Activated T-helper 2 cell treated with anti-CD3 and anti-CD28 coated beads, Interferon-gamma antibody, Interleukin-2, Interleukin-4, amounts not matched to agents 10 μg/mL and 5 μg/mL and 100 μg/mL, durations not matched to agents 14 hours and 24 hours and 36 hours (primary cell): ENCODE results near the gene KRT6A. TPM values are rescaled to one million over a fixed set of nuclear protein-coding genes. Genes with fewer than 3 reads are reported as not detected.
"Not testable (repeated sequence)": the region's sequence is repeated elsewhere in the genome, so short reads cannot be mapped to it uniquely, and the experiment has no call there.

Experiments
- DNase-seq: peaks from one replicate; pipeline ENCODE4 v3.0.0; 2021; ENCODE audit warnings: low spot score
- H3K27ac Mint-ChIP-seq: one replicate; pipeline ENCODE4 v1.8.0; 2021; ENCODE audit warnings: mixed read lengths
- H3K27me3 Mint-ChIP-seq: one replicate; pipeline ENCODE4 v1.8.0; 2021; ENCODE audit warnings: low read depth, mixed read lengths
- H3K36me3 Mint-ChIP-seq: one replicate; pipeline ENCODE4 v1.8.0; 2021; ENCODE audit warnings: low read depth, mixed read lengths
- H3K4me1 Mint-ChIP-seq: one replicate; pipeline ENCODE4 v1.8.0; 2021; ENCODE audit warnings: low read depth, mixed read lengths
- H3K4me3 Mint-ChIP-seq: one replicate; pipeline ENCODE4 v1.8.0; 2021; ENCODE audit warnings: low read depth, mild to moderate bottlenecking, moderate library complexity, mixed read lengths
- H3K9me3 Mint-ChIP-seq: one replicate; pipeline ENCODE4 v1.8.0; 2021; ENCODE audit warnings: mixed read lengths
- intact Hi-C: fragments of 100-400 bp; cut with micrococcal nuclease; formaldehyde crosslinking; loops from one replicate; pipeline ENCODE4 v1.15.1; 2023
- total RNA-seq: library from RNA; stranded (reverse); gene quantifications from 2 replicates; pipeline ENCODE4 v1.2.3, GENCODE V29; 2022

KRT6A gene
- total RNA-seq, 1 donor from 2014 or later: not detected

DNA sequence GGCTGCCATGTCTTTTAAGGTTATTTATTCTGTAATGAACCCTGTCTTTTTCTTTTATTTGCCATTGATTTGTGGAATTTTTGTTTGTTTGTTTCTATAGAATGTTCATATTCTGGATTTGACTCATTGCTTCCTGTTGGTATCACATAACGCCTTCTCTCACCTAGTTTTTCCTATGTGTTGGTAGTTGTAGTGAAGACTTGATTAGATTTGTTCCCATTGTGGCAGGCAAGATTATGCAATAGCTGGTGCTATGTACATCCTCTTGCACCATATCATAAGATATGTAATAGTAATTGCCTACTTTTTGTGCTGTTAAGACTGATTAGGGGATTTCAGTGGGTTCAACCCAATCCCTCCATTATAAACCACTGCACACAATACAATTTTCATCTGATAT is 37.2 kb downstream of the KRT6A start:
- peaks cover 2% of the 10 kb centered on the region for H3K4me1 Mint-ChIP-seq
- H3K27me3 Mint-ChIP-seq: peaks cover 29% of the 10 kb centered on the region
- intact Hi-C loops: no loop called here
- no peaks in the 10 kb centered on the region for H3K9me3 Mint-ChIP-seq
- H3K36me3 Mint-ChIP-seq: no peaks in the 10 kb centered on the region
- no peak overlapping the region for H3K27ac Mint-ChIP-seq
- DNase-seq: no peak
- no peak overlapping the region for H3K4me3 Mint-ChIP-seq

DNA sequence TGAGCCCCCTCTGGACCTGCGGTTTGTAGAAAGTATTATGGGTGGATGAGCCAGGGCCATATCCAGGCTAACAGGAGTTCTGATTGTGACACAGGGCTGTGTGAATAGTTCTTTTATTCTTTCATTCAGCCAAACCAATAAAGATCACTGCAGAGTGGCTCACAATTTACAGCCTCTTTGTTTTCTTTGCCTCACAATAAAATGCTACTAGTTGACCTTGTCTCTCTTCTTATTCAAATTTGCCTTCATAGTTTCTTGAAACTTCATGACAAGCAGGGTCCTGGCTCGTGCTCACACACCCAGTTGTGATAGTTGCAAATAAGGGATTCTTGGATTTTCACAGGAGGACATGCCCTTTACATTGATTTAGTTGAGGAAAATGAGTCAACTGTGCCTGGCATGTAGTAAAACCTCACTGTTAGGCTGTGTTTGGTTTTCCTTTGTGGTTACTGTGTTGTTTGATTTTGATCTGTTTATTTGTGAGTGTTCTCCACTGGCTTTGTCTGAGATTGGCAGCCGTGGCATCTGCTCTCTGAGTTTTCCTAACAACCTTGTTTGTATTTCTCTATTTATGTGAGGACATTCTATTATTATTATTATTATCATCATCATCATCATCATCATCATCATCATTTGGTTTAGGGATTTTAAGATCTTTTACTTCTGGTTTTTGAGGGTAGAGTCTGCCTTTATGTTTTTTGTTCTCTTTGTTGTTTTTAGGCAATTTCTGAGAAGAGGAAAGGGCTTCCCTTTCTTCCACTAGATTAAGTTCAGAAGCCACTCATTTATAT is 38.5 kb downstream of the KRT6A start:
- Mint-ChIP-seq H3K36me3 (no peaks in the 10 kb centered on the region), H3K4me1 (peaks cover 2% of the 10 kb centered on the region), H3K9me3 (no peaks in the 10 kb centered on the region), H3K4me3 (no peak overlapping the region), H3K27me3 (peaks cover 24% of the 10 kb centered on the region), H3K27ac (no peak overlapping the region)
- no peak for DNase-seq
- intact Hi-C loops: no loop called here

DNA sequence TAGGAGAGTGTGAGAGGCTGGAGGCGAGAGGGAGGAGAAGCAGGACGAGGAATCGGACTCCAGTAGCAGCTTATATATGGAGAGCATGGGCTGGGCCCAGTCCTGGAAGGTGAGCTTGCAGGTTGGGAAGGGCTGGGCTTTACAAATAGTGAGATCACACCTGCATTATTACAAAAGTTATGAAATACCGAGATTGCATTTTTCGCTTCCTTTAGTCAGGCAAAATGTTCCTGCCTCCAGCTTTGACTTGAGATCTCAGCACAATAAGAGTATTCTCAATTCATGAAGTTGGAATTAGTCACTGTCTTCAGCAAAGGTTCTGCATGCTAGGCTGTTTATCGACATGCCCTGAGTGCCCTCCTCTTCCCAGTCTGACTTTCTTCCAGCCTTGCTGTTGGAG is 41.0 kb downstream of the KRT6A start, which contains the start of gene KRT6B:
Gene KRT6B (minus strand): TSS at position 46 of the 400 bp plus-strand sequence. CDS start 68 bp downstream, outside the sequence.
- intact Hi-C loops: no loop called here
- no peak for DNase-seq
- H3K36me3 Mint-ChIP-seq: no peaks in the 10 kb centered on the region
- H3K4me3 Mint-ChIP-seq: no peak within 1 kb of the TSS
- H3K9me3 Mint-ChIP-seq: no peaks in the 10 kb centered on the region
- peaks cover 4% of the 10 kb centered on the region for H3K4me1 Mint-ChIP-seq
- H3K27ac Mint-ChIP-seq: no peak within 1 kb of the TSS
- H3K27me3 Mint-ChIP-seq: peaks cover 17% of the 10 kb centered on the region

DNA sequence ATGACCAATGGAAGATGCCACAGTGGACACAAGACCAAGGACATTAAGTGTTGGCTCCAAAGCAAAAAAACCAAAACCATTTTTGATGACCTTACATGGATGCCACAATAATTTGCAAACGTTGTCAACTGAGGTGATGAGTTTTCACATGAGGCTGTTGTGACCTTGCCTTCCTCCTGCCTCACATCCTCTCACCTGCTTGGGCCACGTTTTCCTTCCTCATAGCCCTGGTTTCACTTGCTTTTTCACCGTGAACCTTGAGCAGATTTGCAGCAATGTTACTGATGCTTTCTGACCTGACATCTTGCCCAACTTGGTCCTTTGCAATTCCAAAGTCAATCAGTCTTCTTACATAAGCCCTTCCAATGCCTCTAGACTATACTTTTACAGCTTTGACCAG is 44.8 kb downstream of the KRT6A start:
- no peak overlapping the region for H3K27ac Mint-ChIP-seq
- intact Hi-C loops: no loop called here
- no peak for DNase-seq
- H3K27me3 Mint-ChIP-seq: peaks cover 10% of the 10 kb centered on the region
- no peaks in the 10 kb centered on the region for H3K9me3 Mint-ChIP-seq
- no peak overlapping the region for H3K4me3 Mint-ChIP-seq
- no peaks in the 10 kb centered on the region for H3K36me3 Mint-ChIP-seq
- peaks cover 7% of the 10 kb centered on the region for H3K4me1 Mint-ChIP-seq

DNA sequence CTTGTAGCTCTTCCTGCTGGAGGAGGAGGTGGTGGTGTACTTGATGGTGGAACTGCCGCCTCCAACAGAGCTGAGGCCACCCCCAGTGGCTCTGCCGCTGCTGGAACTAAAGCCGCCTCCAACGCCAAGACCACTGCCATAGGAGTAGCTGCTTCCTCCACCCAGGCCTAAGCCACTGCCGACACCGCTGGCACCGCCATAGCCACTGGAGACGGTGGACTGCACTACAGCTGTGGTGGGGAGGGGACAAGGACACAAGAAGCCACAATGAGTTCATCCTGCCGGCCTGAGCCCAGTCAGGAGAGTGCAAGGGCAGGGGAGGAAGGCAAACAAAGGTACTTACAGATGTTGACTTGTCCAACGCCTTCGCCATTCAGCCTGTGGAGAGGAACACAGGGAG is 45.9 kb downstream of the KRT6A start:
- H3K9me3 Mint-ChIP-seq, DNase-seq, H3K36me3 Mint-ChIP-seq, H3K27ac Mint-ChIP-seq, H3K4me1 Mint-ChIP-seq, H3K4me3 Mint-ChIP-seq, intact Hi-C loops: not testable (repeated sequence)
- H3K27me3 Mint-ChIP-seq: peaks cover 15% of the 10 kb centered on the region

DNA sequence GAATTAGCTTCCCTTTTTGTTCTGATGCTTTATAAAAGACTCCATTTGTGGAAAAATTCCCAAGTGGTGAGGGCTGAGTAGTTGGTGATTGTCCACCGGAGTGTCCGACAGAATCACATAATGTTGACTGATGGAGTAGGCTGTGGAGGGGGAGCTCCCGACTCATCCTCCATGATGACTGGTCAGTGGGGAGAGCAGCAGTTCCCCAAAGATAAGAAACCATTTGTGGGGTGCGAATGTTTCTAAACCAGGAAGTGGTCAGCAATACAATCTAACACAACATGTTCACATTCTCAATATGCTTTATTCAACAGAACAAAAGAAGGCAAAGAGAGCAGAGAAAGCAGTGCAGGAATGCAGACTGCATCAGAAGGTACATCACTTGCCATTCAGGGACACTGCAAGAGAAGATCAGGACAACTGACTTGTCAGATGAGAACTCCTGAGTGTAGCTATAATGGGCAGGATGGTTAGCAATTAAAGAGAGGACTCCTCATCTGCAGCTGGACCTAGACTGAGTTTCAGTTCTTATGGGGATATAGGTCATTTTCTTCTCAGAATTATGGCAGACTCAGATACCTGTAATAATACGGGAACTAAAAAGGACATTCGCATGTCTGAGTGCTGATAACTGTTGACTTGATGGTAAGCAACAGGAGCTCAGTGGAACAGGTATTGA is 46.6 kb downstream of the KRT6A start:
- intact Hi-C loops: no loop called here
- H3K27me3 Mint-ChIP-seq: peaks cover 16% of the 10 kb centered on the region
- no peaks in the 10 kb centered on the region for H3K36me3 Mint-ChIP-seq
- no peaks in the 10 kb centered on the region for H3K9me3 Mint-ChIP-seq
- H3K4me3 Mint-ChIP-seq: no peak overlapping the region
- H3K4me1 Mint-ChIP-seq: peaks cover 7% of the 10 kb centered on the region
- no peak overlapping the region for H3K27ac Mint-ChIP-seq
- no peak for DNase-seq

DNA sequence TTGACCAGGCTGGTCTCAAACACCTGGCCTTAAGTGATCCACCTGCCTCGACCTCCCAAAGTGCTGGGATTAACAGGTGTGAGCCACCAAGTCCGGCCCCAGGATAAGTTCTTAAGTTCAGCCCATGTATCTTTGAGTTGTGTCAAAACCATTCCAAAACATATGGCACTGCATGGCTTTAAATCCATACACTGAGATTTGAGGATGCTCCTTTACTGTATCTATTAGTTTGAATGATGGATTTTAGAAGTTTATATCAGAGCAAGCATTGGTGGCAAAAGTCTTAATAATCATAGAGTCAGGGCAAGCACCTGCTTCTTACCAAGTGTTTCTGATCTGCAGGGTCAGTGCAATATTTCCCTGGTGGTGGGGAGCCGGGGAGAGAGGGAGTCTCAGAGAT is 47.2 kb downstream of the KRT6A start:
- Mint-ChIP-seq H3K27me3 (peaks cover 16% of the 10 kb centered on the region), H3K4me1 (peaks cover 7% of the 10 kb centered on the region), H3K4me3 (no peak overlapping the region), H3K36me3 (no peaks in the 10 kb centered on the region), H3K9me3 (no peaks in the 10 kb centered on the region), H3K27ac (no peak overlapping the region)
- intact Hi-C loops: no loop called here
- no peak for DNase-seq

DNA sequence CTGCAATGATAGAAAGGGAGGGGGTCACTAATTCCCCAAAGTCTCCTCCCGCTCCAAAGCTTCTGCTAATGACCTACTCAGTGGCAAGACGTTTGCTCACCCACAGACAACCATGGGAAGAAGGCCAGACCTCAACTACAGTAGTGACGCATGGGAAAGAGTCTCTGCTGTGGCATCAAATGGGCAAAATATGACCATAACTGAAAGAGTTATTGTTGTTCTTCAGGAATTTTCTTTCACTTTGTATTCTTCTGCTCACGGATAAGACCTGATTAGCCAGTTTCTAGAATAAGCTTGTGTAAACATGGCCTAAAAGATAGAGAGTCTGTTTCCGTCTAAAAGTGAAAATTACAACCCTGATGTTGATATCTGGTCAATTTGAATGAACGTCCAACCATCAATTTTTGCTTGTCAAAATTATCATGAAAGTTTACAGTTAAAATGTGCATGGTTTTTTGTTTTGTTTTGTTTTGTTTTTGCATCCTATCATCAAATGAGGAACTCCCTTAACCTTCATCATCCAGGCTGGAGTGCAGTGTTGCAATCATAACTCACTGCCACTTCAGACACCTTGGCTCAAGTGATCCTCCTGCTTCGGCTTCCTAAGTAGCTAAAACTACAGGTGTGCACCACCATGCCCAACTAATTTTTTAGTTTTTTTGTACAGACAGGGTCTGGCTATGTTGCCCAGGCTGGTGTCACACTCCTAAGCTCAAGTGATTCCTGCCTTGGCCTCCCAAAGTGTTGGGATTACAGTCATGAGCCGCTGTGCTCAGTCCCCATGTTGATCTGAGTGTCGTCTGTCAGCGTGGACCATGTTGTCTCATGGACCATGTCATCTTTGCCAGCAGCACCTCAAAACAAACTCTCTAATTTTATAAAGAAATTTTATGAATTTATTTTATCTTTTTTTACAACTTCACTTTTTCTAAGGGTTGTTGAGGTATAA is 48.1 kb downstream of the KRT6A start:
- Mint-ChIP-seq H3K4me1 (peaks cover 7% of the 10 kb centered on the region), H3K9me3 (no peaks in the 10 kb centered on the region), H3K27ac (no peak overlapping the region), H3K36me3 (no peaks in the 10 kb centered on the region), H3K27me3 (peaks cover 16% of the 10 kb centered on the region), H3K4me3 (no peak overlapping the region)
- DNase-seq: no peak
- intact Hi-C loops: no loop called here

DNA sequence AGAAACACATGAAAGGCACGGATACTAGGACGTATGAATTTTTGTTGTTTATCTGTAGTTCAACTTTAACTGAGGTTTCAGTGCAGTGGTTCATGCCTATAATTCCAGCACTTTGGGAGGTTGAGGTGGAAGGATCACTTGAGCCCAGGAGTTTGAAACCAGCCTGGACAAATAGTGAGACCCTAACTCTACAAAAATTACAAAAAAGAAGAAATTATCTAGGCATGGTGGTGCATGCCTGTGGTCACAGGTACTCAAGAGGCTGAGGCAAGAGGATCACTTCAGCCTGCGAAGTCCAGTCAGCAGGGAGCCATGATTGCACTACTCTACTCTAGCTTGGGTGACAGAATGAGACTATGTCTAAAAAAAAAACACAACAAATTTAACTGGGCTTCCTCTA is 49.1 kb downstream of the KRT6A start:
- Mint-ChIP-seq H3K36me3 (no peaks in the 10 kb centered on the region), H3K27ac (no peak overlapping the region), H3K4me1 (peaks cover 7% of the 10 kb centered on the region), H3K9me3 (no peaks in the 10 kb centered on the region), H3K4me3 (no peak overlapping the region), H3K27me3 (peaks cover 15% of the 10 kb centered on the region)
- intact Hi-C loops: no loop called here
- no peak for DNase-seq

DNA sequence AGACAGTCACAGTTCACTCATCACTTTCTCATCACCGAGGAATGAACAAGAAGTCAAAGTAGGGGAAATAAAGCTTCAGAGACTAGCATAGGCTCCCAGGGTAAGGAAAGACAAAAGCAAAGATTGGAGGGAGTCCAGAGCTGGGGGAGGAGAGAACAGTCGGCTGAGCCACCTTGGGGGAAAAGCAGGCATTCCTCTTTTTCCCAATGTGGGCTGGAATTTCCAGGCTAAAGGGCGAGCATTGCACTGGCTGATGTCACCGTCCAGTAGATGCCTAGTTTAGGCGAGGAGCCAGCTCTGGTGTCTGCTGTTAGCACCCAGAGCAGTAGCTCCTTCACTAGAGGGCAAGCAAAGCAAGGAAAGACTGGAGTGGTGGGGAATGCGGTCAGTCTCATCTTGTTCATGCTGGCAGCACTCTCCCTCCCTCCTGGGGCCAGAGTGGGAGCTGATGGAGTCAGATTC is 50.4 kb downstream of the KRT6A start:
- peaks cover 15% of the 10 kb centered on the region for H3K27me3 Mint-ChIP-seq
- no peaks in the 10 kb centered on the region for H3K9me3 Mint-ChIP-seq
- H3K27ac Mint-ChIP-seq: no peak overlapping the region
- no peak for DNase-seq
- H3K4me3 Mint-ChIP-seq: no peak overlapping the region
- H3K4me1 Mint-ChIP-seq: peaks cover 5% of the 10 kb centered on the region
- no peaks in the 10 kb centered on the region for H3K36me3 Mint-ChIP-seq
- intact Hi-C loops: no loop called here

DNA sequence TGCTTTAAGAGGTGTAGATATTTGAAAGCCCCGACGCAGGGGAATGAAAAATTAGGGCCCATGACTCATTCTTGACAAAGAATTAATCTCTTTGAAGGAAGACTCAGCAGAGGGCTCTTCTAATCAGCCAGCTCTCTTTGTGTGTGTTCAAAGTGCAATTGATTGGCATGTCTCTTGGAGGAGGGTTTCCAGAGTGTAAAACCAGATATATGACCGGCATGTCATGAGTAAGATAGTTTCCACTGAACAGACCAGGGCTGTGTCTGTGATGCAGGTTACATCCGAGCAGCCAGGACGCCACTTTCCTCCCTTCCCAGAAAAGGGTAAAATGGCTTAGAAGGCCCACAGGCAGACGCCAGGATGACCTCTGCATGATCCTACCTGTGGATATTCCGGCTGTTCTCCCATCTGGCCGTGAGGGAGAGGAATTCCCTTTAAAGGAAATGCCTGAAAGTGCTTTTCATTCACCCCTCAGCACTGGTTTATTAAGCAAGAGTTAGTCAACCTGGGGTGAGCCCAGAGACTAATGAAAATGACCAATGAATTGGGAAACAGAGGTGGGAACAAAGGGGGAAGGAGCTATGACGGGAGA is 51.6 kb downstream of the KRT6A start:
- Mint-ChIP-seq H3K27ac (no peak overlapping the region), H3K4me3 (no peak overlapping the region), H3K9me3 (no peaks in the 10 kb centered on the region), H3K27me3 (peaks cover 16% of the 10 kb centered on the region), H3K36me3 (no peaks in the 10 kb centered on the region), H3K4me1 (peaks cover 2% of the 10 kb centered on the region)
- intact Hi-C loops: no loop called here
- no peak for DNase-seq

DNA sequence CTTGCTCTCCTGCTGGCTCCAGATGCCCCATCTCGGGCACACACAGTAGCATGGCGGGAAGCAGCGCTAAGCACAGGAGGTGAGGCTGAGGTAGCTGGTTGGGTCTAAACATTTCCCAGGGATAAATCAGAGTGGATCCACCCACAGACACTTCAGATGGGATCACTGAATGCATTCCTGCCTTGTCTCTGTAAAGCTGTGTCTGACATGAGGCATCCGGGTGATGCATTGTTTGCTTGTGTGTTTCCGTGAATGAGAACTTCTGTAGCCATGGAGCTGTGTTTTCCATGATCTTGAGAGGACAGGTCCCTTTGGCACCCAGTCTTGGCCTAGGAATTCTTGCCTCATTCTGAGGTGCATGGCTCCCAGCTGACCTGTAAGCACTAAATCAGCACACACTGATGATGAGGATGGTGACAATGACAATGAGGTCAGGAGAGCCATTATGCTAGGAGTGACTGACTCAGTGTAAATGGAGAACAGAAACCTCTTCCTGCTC is 52.2 kb downstream of the KRT6A start:
- Mint-ChIP-seq H3K27me3 (peaks cover 14% of the 10 kb centered on the region), H3K36me3 (no peaks in the 10 kb centered on the region), H3K9me3 (no peaks in the 10 kb centered on the region), H3K4me3 (no peak overlapping the region), H3K4me1 (no peaks in the 10 kb centered on the region), H3K27ac (no peak overlapping the region)
- intact Hi-C loops: no loop called here
- no peak for DNase-seq
